GM21528 (cell line): Measurements from ENCODE around the gene IFIT3.
"Not testable (repeated sequence)": the region's sequence is repeated elsewhere in the genome, so short reads cannot be mapped to it uniquely, and the experiment has no call there.

ENCODE experiments used
- ATAC-seq: cut with Tn5 transposase; IDR thresholded peaks from one replicate; pipeline ENCODE4 v1.9.1; 2021; ENCODE audit warnings: mild to moderate bottlenecking, moderate library complexity; ENCODE audit not compliant: unreplicated experiment, low FRiP score

Gene IFIT3

GRCh38 chr10:89331487-89332122 is 3.8 kb downstream of the IFIT3 start:
- not testable (repeated sequence) for ATAC-seq

- no peak for ATAC-seq
These were observed 4.4 kb downstream of the IFIT3 start for GRCh38 chr10:89332123-89332633.

GRCh38 chr10:89335226-89335625 is 7.4 kb downstream of the IFIT3 start:
- no peak for ATAC-seq

- no peak for ATAC-seq
These were observed 8.4 kb downstream of the IFIT3 start for GRCh38 chr10:89336241-89336640.

- ATAC-seq = no peak
These were observed 9.7 kb downstream of the IFIT3 start for GRCh38 chr10:89337484-89337883.

GRCh38 chr10:89338713-89339112 is 10.9 kb downstream of the IFIT3 start:
- ATAC-seq = no peak

GRCh38 chr10:89339875-89340274 is 12.1 kb downstream of the IFIT3 start:
- ATAC-seq = no peak

GRCh38 chr10:89341649-89342048 is 13.9 kb downstream of the IFIT3 start:
- ATAC-seq = no peak

- no peak for ATAC-seq
These were observed 14.6 kb downstream of the IFIT3 start for GRCh38 chr10:89342206-89342958.

GRCh38 chr10:89343089-89343767 is 15.4 kb downstream of the IFIT3 start:
- no peak for ATAC-seq

GRCh38 chr10:89344156-89344555 is 16.4 kb downstream of the IFIT3 start:
- ATAC-seq = no peak

GRCh38 chr10:89345367-89346000 is 17.7 kb downstream of the IFIT3 start:
- ATAC-seq = no peak

- ATAC-seq = no peak
These were observed 18.8 kb downstream of the IFIT3 start for GRCh38 chr10:89346405-89347254.

GRCh38 chr10:89347701-89348457 is 20.1 kb downstream of the IFIT3 start:
- ATAC-seq = no peak

GRCh38 chr10:89348481-89348880 is 20.7 kb downstream of the IFIT3 start:
- no peak for ATAC-seq

- ATAC-seq = no peak
These were observed 21.2 kb downstream of the IFIT3 start for GRCh38 chr10:89348975-89349374.

GRCh38 chr10:89350631-89351315 is 23.0 kb downstream of the IFIT3 start:
- peak; percentile 47 for ATAC-seq

- peak; percentile 84 for ATAC-seq
These were observed 23.6 kb downstream of the IFIT3 start for GRCh38 chr10:89351412-89351779.
